ENCODE measurements around the gene RUNDC3A.

DNA sequence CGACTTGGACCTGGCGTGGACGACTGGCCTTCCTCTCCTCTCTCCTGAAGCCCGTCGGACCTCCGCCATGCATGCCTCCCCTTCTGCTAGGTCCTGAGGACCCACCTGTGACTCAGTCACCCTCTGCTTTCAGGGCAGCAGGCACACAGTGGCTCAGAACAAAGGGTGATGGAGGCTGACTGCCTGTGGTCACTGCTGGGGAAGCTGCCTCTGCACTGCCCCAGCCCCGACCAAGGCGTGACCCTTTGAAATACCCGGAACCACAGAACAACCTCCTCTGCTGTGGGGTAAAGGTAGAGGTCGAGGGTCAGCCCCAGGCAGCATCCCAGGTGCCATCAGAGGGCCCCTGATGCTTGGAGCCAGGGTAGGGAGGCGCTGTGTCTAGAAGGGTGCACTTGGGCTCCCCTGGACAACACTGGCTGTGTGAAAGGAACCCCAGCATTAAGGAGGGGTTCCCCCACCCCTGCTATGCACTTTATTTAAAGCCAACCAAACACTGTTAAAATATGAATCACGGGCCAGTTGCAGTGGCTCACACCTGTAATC, 27.9 kb upstream of the RUNDC3A start:
- TF ChIP-seq CTCF (IDR thresholded peaks at IDR 0.05; ENCODE audit: low read depth, low read length) (no peak), POLR2A (IDR thresholded peaks at IDR 0.05; ENCODE audit: extremely low read depth, insufficient read length) (no peak), MYC (IDR thresholded peaks at IDR 0.05; ENCODE audit: low read depth, low read length) (no peak)
